Subcutaneous adipose tissue (tissue), 4 donors: ENCODE measurements around the gene C11orf91. TPM values are rescaled to one million over a fixed set of nuclear protein-coding genes. Genes with fewer than 3 reads are reported as not detected.

Experiments
- total RNA-seq, 4 donors: library from RNA; depleted of rRNA; stranded (reverse); fragments of >200 nt; gene quantifications; one replicate each; pipeline ENCODE4 v1.1.0, GENCODE V29; 2016
- TF ChIP-seq, protein P1 (sequence below): fragments of 450-650 bp; IDR thresholded peaks from one replicate; pipeline ENCODE4 v1.5.1; 2016; ENCODE audit warnings: low read depth, mild to moderate bottlenecking, control low read depth, antibody characterized with exemption, moderate library complexity

C11orf91 gene
- 1 to 10 TPM in 1 of 4 donors, not detected in 3; 1.6 TPM for total RNA-seq

DNA sequence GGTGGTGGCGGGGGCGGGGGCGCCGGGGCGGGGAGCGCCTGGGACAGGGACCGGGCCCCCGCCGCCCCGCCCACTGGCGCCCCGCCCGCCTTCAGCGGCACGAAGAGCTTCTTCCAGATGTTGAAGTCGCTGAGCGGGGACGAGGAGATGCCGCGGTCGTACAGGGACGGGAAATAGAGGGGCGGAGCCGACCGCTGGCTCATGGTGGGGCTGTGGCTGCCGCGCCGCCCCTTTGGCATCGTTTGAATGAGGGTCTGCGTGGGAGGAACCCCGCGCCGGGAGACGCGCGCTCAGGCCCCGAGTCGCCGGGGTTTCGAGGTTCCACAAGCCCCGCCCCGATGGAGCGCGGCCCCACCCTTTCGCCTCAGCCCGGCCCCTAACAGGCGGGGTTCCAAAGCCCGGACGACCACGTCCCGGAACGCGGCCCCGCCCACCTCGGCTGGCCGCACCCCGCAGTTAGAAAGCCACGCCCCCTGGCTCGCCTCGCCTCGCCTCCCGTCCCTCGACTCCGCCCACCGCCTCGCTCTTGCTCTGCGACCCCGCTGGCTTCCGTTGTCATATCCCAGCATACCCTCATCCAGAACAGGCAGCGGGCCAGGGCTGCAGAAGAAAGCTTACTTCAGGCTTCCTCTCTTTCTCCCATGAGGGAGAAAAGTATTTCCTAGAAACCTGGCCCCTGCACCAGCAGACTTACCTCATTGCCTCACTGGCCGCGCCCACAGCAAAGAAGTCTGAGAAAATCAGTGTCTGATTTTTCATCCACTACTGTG, at the start of gene C11orf91:
Gene C11orf91 (minus strand): TSS at position 325 of the 770 bp plus-strand sequence. CDS start 86 bp downstream, at position 239.
- TF ChIP-seq, protein P1, sequence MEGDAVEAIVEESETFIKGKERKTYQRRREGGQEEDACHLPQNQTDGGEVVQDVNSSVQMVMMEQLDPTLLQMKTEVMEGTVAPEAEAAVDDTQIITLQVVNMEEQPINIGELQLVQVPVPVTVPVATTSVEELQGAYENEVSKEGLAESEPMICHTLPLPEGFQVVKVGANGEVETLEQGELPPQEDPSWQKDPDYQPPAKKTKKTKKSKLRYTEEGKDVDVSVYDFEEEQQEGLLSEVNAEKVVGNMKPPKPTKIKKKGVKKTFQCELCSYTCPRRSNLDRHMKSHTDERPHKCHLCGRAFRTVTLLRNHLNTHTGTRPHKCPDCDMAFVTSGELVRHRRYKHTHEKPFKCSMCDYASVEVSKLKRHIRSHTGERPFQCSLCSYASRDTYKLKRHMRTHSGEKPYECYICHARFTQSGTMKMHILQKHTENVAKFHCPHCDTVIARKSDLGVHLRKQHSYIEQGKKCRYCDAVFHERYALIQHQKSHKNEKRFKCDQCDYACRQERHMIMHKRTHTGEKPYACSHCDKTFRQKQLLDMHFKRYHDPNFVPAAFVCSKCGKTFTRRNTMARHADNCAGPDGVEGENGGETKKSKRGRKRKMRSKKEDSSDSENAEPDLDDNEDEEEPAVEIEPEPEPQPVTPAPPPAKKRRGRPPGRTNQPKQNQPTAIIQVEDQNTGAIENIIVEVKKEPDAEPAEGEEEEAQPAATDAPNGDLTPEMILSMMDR: no peak

DNA sequence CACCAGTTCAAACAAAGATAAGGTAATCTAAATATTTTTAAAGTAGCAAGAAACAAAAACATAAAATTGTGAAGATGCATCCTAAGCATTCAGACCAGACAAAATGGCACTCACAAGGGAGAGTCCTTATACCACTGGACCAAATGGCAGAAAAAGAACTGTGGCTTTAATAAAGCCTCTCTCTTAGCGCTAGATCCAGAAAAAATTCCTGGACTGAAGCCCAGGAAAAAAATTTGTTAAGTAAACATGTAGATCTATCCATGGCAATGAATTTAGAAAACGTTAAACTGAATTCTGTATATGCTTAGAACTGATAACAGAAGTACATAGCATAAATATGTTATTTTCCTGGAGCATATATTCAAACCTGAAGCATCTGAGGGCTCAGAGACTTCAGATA, 47.4 kb upstream of the C11orf91 start:
- TF ChIP-seq, protein P1: no peak

GRCh38 chr11:33743291-33743690, 42.7 kb upstream of the C11orf91 start:
- TF ChIP-seq, protein P1: no peak

- TF ChIP-seq, protein P1: no peak
These were observed 41.7 kb upstream of the C11orf91 start for GRCh38 chr11:33742249-33742851.

DNA sequence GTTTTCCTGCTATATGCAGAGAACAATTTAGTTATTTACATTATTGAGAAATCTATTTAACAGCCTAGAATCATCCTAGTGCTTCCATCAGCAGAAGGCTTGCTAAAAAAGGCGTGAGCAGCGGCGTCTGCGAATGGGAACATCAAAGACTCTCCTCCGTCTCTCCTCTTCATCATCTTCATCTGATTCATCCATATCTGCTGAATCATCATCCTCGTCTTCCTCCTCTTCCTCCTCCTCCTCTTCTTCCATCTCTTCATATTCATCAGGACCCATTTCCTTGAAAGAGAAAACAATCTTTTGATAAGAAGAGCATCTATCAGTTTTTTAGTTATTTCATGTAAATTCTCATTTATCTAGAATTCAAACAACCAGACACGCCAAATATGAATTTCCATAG, 41.2 kb upstream of the C11orf91 start:
- TF ChIP-seq, protein P1: no peak

DNA sequence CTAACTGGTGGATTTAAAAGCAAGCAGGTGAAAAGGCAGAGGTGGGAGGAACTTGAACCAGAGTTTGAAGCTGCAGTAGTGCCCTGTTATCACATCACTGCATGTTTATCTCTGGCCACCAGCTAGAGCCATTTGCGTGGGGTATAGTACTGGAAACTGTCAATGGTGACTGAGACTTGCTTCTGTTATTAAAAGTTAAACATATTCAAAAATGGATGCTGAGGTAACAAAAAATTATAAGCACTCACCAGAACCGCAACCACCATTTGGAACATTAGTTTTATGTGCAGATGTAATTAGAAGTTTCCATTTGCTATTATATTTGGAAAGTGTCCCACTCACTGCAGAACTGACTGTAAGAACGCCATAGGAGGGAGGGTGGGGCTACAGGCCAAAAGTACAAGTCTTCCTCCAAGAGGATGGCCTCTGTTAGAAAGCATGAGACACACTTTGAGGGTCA, 36.8 kb upstream of the C11orf91 start:
- TF ChIP-seq, protein P1: no peak

- TF ChIP-seq, protein P1: no peak
These were observed 35.7 kb upstream of the C11orf91 start, which contains the start of gene CD59 for GRCh38 chr11:33736148-33736812. CD59 (minus strand) TSS chr11:33736423; CDS start chr11:33722445, 13,978 bp downstream.
